Stimulated activated CD4-positive, alpha-beta T cell treated with anti-CD3 and anti-CD28 coated beads, TNF-alpha, amount 100 ng/mL, for 24 hours (primary cell): ENCODE measurements around the gene PDE4D.
"Not testable (repeated sequence)": the region's sequence is repeated elsewhere in the genome, so short reads cannot be mapped to it uniquely, and the experiment has no call there.

Source experiments
- DNase-seq, 3 experiments: peaks; one replicate each; pipeline ENCODE4 v3.0.0-alpha.2; 2020; ENCODE audit warnings: low read depth in 3 of 3

Gene PDE4D

DNA sequence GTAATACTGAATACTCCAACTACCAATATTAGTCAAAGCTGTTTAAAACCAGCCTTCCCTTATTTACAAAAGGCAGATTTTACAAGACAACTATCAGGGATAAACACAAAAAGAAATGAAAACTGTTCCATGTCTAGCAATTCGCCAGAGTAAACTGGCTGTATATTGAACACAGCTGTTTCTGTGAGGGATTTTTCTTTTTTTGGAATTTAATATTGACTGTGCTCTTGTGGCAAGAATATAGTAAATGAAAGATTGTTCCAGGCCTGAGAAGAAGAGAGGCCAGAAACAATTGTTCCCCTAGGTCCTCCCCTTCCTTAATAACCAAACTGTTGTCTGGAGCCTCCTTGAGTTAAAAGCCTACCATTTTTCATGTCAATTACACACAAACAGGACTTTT lies 188.6 kb downstream of the PDE4D start:
- DNase-seq = no peak

DNA sequence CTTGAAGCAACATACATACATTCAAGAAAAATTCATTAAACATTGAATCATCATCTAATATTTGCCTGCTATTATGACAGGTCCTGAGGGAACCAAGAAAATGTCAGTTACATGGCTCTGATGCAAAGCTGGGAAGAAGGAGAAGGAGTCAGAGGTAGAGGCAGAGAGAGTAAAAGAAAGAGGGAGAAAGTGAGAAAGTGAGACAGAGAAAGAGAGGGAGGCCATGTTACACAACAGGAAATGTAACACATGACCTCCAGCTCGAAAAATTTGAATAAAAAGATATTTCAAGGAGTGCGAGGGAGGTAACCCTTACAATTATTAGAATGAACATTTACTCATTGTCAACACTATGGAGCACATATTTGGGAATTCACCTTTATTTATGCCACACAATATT lies 189.7 kb downstream of the PDE4D start:
- DNase-seq = no peak

DNA sequence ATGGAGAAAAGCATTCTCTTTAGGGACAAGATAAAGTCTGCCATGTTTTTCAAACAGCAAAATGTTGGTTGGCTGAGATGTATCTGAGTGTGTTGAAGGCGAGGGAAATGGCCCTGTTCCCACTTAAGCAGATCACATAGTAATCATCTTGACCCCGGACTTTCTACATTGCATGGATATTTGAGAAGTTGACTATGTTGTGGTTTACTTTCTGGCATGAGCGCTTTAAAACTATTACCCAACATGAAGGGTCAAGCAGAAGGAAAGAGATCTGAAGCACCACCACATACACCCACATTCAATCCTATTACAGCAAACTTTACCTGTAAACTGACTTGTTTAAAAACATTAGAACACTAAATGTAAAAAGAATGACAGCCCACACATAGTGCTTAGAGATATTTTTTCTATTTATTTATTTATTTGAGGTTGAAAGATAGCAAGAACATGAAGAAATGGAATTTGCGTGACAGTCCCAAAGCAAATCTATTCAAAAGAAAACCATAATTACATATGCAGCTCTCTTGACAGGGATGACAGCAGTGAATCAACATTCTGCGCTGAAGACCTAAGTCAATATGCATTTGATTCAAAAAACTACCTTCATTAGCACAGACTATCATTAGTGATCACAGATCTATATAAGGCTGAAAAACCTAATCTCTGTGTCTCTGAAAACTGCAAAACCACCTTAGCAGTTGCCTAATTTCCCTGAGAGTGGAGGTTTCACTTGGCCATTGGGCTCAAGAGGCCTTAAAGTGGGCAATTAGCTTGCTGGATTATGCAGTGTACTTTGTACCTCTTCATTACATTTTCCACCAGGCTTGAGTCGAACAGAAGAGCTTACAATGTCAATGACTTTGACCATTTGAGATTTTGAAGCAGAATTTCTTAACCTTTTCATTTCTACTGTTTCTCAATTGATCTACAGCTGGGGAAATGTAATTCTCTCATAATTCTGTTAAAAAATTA lies 195.0 kb downstream of the PDE4D start:
- no peak for DNase-seq

GRCh38 chr5:59694411-59694810 lies 199.1 kb downstream of the PDE4D start:
- DNase-seq = no peak

- no peak for DNase-seq
These were observed 199.8 kb downstream of the PDE4D start for GRCh38 chr5:59693492-59694309.

DNA sequence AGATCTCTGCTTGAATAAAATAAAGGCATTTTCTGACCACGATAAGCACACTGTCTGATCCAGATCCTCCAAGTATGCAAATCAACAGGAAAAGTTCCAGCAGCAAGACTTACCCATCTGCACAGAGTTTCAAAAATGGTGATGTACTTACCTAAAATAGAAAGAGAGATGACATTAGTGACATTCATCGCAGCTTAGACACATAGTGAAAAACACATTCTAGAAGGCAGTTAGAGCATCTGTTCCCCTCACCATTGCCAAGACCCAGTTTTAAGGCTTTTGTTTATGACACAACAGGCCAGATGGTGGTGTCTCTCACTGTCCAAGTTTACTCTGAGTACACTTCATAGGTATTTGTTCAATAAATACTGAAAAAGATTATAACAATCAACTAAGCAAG lies 207.7 kb downstream of the PDE4D start:
- DNase-seq = no peak

DNA sequence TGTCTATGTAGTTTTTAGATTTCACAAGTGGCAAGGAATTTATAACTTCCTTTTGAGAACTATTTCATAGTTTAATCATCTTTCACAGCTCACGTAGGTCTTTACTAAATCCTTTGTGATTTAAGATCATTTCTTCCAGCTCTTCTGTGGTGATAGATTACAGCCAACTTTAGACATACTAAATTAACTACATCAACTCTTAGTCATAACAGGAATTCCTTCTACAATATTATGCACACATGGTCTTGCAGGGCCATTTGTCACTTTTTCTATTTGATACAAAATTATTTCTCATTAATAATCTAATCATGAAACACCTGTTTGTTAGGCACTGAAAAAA lies 208.4 kb downstream of the PDE4D start:
- no peak for DNase-seq

GRCh38 chr5:59684388-59685190 lies 208.9 kb downstream of the PDE4D start:
- DNase-seq = no peak

DNA sequence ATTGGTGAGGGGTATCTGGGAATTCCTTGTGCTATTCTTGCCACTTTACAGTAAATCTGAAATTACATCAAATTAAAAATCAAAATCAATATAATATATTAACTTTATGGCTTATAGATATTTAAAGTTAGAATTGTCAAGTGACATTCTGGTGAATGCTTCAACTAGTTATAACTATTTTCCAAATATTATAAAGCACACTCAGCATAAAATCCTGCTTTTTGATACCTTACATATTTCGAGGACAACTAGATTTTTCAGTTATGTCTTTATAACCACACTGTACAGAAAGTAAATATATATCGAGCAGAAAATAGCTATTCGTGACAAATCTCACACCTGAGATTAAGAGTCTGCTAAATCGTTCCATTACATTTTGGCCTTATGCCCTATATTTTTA lies 210.2 kb downstream of the PDE4D start:
- DNase-seq = no peak

DNA sequence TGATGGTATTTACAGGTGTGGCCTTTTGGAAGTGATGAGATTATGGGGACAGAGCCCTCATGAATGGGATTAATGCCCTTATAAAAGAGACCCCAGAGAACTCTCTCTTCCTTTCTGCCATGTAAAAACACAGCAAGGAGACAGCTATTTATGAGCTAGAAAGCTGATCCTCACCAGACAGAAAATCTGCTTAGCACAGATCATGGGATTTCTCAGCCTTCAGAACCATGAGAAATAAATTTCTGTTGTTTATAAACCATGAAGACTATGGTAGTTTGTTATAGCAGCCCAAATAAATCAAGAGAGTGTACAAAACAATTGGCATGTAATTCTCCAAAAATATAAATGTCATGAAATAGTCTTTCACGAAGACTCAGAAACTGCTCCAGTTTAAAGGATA lies 211.0 kb downstream of the PDE4D start:
- no peak for DNase-seq

DNA sequence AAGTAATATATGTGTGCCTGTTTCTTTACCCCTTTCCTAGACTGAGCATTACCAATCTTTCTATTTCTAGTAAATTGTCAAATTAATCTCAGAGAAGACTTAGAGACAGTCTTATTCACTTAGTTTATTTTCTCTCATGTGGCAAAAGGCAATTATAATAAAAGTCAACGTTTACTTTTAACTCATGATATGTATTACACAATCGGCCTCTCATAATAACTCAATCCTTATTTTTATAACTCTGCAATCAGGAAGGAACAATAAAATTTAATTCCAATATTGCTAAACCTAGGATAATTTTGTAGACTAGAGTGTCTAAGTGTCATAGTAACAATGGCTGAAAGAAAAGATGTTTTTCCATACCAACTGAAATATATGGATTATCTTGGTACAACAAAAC lies 214.6 kb downstream of the PDE4D start:
- DNase-seq = no peak

- no peak for DNase-seq
These were observed 218.8 kb downstream of the PDE4D start for GRCh38 chr5:59674763-59675162.

DNA sequence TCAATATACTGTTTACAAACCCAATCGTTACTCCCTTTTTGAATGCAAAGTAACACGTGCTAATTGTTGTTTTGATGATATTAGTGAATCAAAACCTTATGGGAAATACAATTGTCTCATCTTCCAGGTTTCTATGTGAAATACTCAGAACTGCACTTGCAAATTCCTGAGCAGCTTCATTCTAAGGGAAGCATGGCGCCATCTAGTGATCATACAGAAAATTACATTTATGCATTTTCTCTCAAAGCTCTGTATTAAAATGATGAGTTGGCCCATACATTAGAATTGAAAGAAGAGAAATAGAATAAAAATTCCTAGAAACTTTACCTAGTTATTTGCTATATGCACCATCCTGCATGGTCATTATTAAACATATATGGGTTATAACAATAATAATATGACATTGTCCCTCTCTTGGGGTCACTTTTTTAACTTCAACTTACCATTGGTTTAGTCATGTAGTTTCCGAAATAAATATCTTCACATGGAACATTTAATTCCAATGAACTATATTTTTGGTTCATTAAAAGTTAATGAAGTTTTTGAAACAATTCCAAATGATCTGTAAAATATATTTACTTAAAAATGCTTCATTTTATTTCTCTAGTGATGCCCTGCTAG lies 220.0 kb downstream of the PDE4D start:
- DNase-seq = no peak

GRCh38 chr5:59666440-59667068 lies 227.0 kb downstream of the PDE4D start:
- DNase-seq = no peak

DNA sequence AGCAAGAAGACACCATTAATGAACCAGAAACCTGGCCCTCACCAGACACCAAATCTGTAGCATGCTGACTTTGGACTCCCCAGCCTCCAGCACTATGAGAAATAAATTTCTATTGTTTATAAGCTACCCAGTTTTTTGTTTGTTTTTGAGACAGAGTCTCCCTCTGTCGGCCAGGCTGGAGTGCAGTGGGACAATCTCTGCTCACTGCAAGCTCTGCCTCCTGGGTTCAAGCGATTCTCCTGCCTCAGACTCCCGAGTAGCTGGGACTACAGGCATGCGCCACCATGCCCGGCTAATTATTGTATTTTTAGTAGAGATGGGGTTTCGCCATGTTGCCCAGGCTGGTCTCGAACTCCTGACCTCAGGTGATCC lies 227.7 kb downstream of the PDE4D start:
- DNase-seq = not testable (repeated sequence)

DNA sequence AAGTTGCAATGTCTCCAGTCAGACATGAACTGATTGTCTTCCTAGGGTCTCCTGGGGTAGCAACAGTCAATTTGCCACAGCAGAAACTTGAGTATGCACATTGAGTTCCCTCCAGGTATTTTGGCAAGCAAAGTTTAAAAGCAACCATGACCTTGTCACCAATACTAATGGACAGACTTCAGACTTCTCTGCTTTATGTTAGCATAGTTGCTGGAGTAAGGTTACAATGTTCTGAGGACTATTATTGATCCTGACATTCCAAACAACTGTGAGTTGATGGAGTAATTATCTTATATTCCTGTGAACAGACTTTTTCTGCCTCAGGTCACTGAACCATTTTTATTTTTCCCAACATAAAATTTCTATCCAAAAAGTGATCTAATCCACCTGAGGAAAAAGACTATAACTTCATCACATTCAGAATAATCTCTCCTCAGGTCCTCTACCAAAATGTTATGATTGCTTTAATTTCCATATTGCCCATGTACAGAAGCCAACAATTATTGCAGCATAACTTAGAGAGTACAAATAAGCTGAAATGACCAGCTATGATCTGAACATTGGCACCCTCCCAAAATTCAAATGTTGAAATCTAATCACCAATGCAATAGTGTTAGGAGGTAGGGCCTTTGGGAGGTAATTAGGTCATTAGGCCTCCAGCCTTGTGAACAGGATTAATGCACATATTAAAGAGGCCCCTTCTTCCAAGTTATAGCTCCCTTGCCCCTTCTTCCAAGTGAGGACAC lies 228.3 kb downstream of the PDE4D start:
- DNase-seq = no peak

DNA sequence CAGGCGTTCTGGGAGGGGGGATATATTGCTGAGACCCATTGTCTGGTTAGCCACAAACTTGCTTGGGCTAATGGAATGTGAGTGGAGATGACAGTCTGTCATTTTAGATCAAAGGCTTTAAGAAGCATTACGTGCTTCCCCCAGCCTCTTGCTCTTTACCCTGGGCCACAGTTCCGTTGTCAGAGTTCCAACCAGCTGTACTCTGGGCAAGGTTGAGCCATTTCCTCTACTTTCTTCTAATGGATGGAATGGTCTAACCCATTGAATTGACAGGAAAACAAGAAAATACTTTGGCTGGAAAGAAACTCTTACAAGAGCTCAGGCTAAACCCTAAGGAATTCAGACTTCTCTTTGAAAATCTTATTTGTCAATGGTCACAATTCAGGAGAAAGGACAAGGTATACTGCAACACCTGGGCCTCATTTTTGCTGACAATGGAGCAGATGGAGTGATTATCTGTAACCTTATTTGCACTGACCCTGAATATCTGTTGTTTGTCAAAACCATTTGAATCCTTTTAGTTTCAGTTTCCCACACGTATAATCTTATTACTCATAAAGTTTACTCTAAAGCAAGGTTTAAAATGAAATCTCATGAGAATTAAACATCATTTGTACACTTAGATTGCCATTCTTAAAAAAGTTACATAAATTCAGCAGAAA lies 231.4 kb downstream of the PDE4D start:
- DNase-seq = no peak

GRCh38 chr5:59661311-59661710 lies 232.2 kb downstream of the PDE4D start:
- DNase-seq = no peak

DNA sequence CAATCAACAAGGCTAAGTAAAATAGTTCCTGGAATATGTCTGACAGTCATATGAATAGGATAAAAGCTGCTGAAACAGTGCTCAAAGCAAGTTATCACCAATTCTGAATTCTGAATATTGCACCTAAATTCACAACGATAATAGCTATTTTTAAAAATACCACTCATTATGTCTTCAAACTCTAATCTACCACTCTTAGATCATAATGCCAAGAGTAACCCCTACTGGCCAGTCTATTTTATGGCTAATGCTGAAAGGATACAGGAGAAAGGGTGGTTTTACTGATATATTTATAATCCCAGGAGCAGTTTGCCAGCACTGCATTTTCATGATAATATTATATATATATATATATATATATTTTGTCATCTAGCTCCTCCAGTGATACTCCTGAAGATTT lies 232.8 kb downstream of the PDE4D start:
- no peak for DNase-seq
